GM18517 (cell line): ENCODE results near the gene STOML1.

Experiments used
- ATAC-seq: cut with Tn5 transposase; IDR thresholded peaks from one replicate; pipeline ENCODE4 v1.9.1; 2021; ENCODE audit warnings: mild to moderate bottlenecking, moderate library complexity; ENCODE audit not compliant: unreplicated experiment

The STOML1 gene

GRCh38 chr15:74022706-74023470 is 30.8 kb upstream of the STOML1 start:
- no peak for ATAC-seq

- ATAC-seq: no peak
Measured at GRCh38 chr15:74019734-74020133, 27.6 kb upstream of the STOML1 start.

GRCh38 chr15:74013374-74013894 is 21.3 kb upstream of the STOML1 start:
- ATAC-seq: no peak

- no peak for ATAC-seq
Measured at GRCh38 chr15:74011610-74012009, 19.5 kb upstream of the STOML1 start.

GRCh38 chr15:74010929-74011540 is 18.9 kb upstream of the STOML1 start:
- no peak for ATAC-seq

- no peak for ATAC-seq
Measured at GRCh38 chr15:74008901-74009300, 16.8 kb upstream of the STOML1 start.

- no peak for ATAC-seq
Measured at GRCh38 chr15:74007820-74008371, 15.8 kb upstream of the STOML1 start.

GRCh38 chr15:74006774-74007639 is 14.9 kb upstream of the STOML1 start:
- ATAC-seq: no peak

- no peak for ATAC-seq
Measured at GRCh38 chr15:73997986-73998385, 5.9 kb upstream of the STOML1 start.

GRCh38 chr15:73996939-73997338 is 4.8 kb upstream of the STOML1 start:
- no peak for ATAC-seq

- ATAC-seq: no peak
Measured at GRCh38 chr15:73996267-73996666, 4.2 kb upstream of the STOML1 start.

GRCh38 chr15:73994912-73995622 is 3.0 kb upstream of the STOML1 start:
- no peak for ATAC-seq

GRCh38 chr15:73994413-73994883 is 2.4 kb upstream of the STOML1 start, which contains the start of gene PML:
Gene PML (plus strand): TSS chr15:73994716. CDS start chr15:73994813, 97 bp downstream.
- peak; percentile 55 for ATAC-seq

- no peak for ATAC-seq
Measured at GRCh38 chr15:73993211-73993994, 1.3 kb upstream of the STOML1 start.

GRCh38 chr15:73992594-73992898 is 451 bp upstream of the STOML1 start:
- no peak for ATAC-seq

- no peak for ATAC-seq
Measured at GRCh38 chr15:73991260-73991659, 835 bp downstream of the STOML1 start.

GRCh38 chr15:73990250-73991005 is 1.7 kb downstream of the STOML1 start:
- no peak for ATAC-seq

- no peak for ATAC-seq
Measured at GRCh38 chr15:73989001-73989798, 2.9 kb downstream of the STOML1 start.
